ENCODE data around the gene RGR. TPM values are rescaled to one million over a fixed set of nuclear protein-coding genes. Genes with fewer than 3 reads are reported as not detected.

The RGR gene
- total RNA-seq, 4 donors from 2014 or later, result not detected

- no peaks in the 10 kb centered on the region for H3K27me3 ChIP-seq
- H3K9me3 ChIP-seq, result no peaks in the 10 kb centered on the region
- no peaks in the 10 kb centered on the region for H3K4me1 ChIP-seq
- DNase-seq (ENCODE audit: low spot score in 2 of 2), result no peak
- H3K4me3 ChIP-seq, result no peak overlapping the region
- no peak overlapping the region for H3K27ac ChIP-seq
- no peaks in the 10 kb centered on the region for H3K36me3 ChIP-seq
- WGBS, result 71% methylated on average over 1 of the region's 1 CpG
- TF ChIP-seq POLR2A (IDR thresholded peaks at IDR 0.05) (no peak), EP300 (IDR thresholded peaks at IDR 0.05) (no peak), POLR2AphosphoS5 (IDR thresholded peaks at IDR 0.05) (no peak)
- TF ChIP-seq, protein P1, sequence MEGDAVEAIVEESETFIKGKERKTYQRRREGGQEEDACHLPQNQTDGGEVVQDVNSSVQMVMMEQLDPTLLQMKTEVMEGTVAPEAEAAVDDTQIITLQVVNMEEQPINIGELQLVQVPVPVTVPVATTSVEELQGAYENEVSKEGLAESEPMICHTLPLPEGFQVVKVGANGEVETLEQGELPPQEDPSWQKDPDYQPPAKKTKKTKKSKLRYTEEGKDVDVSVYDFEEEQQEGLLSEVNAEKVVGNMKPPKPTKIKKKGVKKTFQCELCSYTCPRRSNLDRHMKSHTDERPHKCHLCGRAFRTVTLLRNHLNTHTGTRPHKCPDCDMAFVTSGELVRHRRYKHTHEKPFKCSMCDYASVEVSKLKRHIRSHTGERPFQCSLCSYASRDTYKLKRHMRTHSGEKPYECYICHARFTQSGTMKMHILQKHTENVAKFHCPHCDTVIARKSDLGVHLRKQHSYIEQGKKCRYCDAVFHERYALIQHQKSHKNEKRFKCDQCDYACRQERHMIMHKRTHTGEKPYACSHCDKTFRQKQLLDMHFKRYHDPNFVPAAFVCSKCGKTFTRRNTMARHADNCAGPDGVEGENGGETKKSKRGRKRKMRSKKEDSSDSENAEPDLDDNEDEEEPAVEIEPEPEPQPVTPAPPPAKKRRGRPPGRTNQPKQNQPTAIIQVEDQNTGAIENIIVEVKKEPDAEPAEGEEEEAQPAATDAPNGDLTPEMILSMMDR (IDR thresholded peaks at IDR 0.05), result no peak
These were observed 44.8 kb downstream of the RGR start for GRCh38 chr10:84289521-84290200.

DNA sequence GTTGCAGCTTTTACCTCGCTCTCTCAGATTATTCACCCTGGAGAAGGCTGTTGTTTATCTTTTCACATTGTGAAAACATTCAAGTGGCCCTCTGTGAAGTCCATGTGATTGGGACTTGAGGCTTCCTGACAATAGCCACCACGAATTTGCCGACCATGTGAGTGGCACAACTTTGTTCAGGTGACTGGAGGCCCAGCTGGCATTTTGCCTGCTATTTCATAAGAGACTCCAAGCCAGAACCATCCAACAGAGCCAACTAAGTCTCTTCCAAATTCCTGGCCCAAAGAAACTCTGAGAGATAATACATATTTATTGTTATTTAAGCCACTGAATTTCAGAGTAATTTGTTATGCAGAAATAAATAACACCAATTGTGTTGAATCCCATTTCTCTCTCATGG is 45.4 kb downstream of the RGR start:
- Histone ChIP-seq H3K27me3 (no peaks in the 10 kb centered on the region), H3K4me3 (no peak overlapping the region), H3K4me1 (no peaks in the 10 kb centered on the region), H3K27ac (no peak overlapping the region), H3K9me3 (no peaks in the 10 kb centered on the region), H3K36me3 (no peaks in the 10 kb centered on the region)
- 75% methylated on average over 3 of the region's 3 CpGs for WGBS
- no peak for DNase-seq (ENCODE audit: low spot score in 2 of 2)
- TF ChIP-seq POLR2A (IDR thresholded peaks at IDR 0.05) (no peak), POLR2AphosphoS5 (IDR thresholded peaks at IDR 0.05) (no peak), EP300 (IDR thresholded peaks at IDR 0.05) (no peak)
- TF ChIP-seq, protein P1 (IDR thresholded peaks at IDR 0.05), result no peak

GRCh38 chr10:84291384-84291783 is 46.5 kb downstream of the RGR start:
- DNase-seq (ENCODE audit: low spot score in 2 of 2), result no peak
- 23% methylated on average over 1 of the region's 1 CpG for WGBS
- Histone ChIP-seq H3K4me3 (no peak overlapping the region), H3K36me3 (no peaks in the 10 kb centered on the region), H3K9me3 (no peaks in the 10 kb centered on the region), H3K27me3 (no peaks in the 10 kb centered on the region), H3K4me1 (no peaks in the 10 kb centered on the region), H3K27ac (no peak overlapping the region)
- TF ChIP-seq POLR2A (IDR thresholded peaks at IDR 0.05), result no peak
- TF ChIP-seq, protein P1 (IDR thresholded peaks at IDR 0.05), result no peak

DNA sequence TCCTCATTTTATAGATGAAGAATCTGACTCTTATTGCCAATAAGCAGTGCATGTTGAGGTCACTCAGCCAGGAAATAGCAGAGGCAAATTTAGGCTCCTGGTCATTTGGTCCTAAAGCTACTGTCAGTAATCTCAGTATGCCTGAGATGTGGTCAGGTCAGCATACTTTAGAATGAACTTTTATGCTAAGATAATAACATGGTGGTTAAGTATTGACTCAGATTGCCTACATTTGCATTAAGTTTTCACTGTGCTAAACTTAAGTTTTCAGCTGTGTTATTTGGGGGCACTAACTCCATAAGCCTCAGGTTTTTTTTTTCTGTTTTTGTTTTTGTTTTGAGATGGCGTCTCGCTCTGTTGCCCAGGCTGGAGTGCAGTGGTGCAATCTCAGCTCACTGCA is 47.6 kb downstream of the RGR start:
- Histone ChIP-seq H3K27me3 (no peaks in the 10 kb centered on the region), H3K9me3 (no peaks in the 10 kb centered on the region), H3K4me1 (no peaks in the 10 kb centered on the region), H3K36me3 (no peaks in the 10 kb centered on the region), H3K27ac (no peak overlapping the region), H3K4me3 (no peak overlapping the region)
- 97% methylated on average over 2 of the region's 2 CpGs for WGBS
- DNase-seq (ENCODE audit: low spot score in 2 of 2), result no peak
- no peak for TF ChIP-seq POLR2AphosphoS5 (IDR thresholded peaks at IDR 0.05)
- no peak for TF ChIP-seq POLR2A (IDR thresholded peaks at IDR 0.05)
- TF ChIP-seq, protein P1 (IDR thresholded peaks at IDR 0.05), result no peak
- TF ChIP-seq EP300 (IDR thresholded peaks at IDR 0.05), result no peak

DNA sequence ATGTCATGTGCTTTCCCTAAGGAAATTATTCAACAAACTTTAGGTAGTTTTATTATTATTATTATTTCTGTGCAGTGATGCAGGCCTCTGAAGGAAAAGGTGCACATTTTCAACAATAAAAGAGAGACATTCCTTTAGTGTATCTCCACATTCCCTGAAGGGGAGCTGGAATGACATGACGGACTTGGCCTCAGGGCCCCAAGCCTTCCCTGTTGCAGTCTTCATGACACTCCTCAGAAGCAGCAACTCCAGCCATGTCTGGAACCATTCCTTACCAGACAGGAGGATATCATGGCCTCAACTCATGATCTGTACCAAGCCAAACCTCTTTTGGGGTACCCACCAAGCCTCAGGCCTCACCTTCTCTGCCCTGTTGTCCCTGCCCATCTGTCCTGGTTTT is 48.3 kb downstream of the RGR start:
- TF ChIP-seq EP300 (IDR thresholded peaks at IDR 0.05) (no peak), POLR2A (IDR thresholded peaks at IDR 0.05) (no peak), POLR2AphosphoS5 (IDR thresholded peaks at IDR 0.05) (no peak)
- TF ChIP-seq, protein P1 (IDR thresholded peaks at IDR 0.05), result no peak
- H3K4me3 ChIP-seq, result no peak overlapping the region
- no peaks in the 10 kb centered on the region for H3K9me3 ChIP-seq
- no peaks in the 10 kb centered on the region for H3K27me3 ChIP-seq
- DNase-seq (ENCODE audit: low spot score in 2 of 2), result no peak
- 86% methylated on average over 1 of the region's 1 CpG for WGBS
- H3K27ac ChIP-seq, result no peak overlapping the region
- H3K36me3 ChIP-seq, result no peaks in the 10 kb centered on the region
- H3K4me1 ChIP-seq, result no peaks in the 10 kb centered on the region

Data from suprapubic skin (tissue), 4 donors.